CD4-positive, alpha-beta T cell (primary cell): ENCODE data around the gene SYNJ2BP. TPM values are rescaled to one million over a fixed set of nuclear protein-coding genes. Genes with fewer than 3 reads are reported as not detected.
"Not testable (repeated sequence)": the region's sequence is repeated elsewhere in the genome, so short reads cannot be mapped to it uniquely, and the experiment has no call there.

Source experiments
- ATAC-seq: fragments of 200-7000 bp; cut with Tn5 transposase; one replicate; pipeline ENCODE4 v1.10.0; 2022; ENCODE audit warnings: mild to moderate bottlenecking; ENCODE audit not compliant: poor library complexity
- CTCF ChIA-PET: fragments of 350-600 bp; sonication (Branson Sonifier 250); formaldehyde crosslinking; loops from one replicate; lab custom pipeline; 2021; ENCODE audit warnings: antibody characterized with exemption, inconsistent platforms; lab: Charles Lee
- POLR2A ChIA-PET: fragments of 350-600 bp; sonication (Branson Sonifier 250); formaldehyde crosslinking; loops from one replicate; lab custom pipeline; 2021; ENCODE audit warnings: antibody characterized with exemption, inconsistent platforms; lab: Charles Lee
- DNase-seq, 14 experiments: peaks; one replicate each; pipeline ENCODE4 v3.0.0-alpha.2; 2013 to 2020; ENCODE audit warnings: mixed read lengths in 2 of 14
- H3K27ac ChIP-seq, 2 donors: one replicate each; pipeline versions ENCODE4 v1.5.1 to v1.7.0; 2013; ENCODE audit warnings: low read length in 2 of 2, low read depth in 1 of 2, mild to moderate bottlenecking in 1 of 2
- H3K27me3 ChIP-seq, 2 experiments: 1 replicate in 1 of 2; 2 replicates in 1 of 2; pipeline versions ENCODE4 v1.6.1 to v1.7.0; 2013; ENCODE audit warnings: low read length in 2 of 2, control low read depth in 1 of 2, mild to moderate bottlenecking in 1 of 2, moderate library complexity in 1 of 2; ENCODE audit not compliant: insufficient read depth in 2 of 2, control insufficient read depth in 1 of 2
- H3K36me3 ChIP-seq: one replicate; pipeline ENCODE4 v1.6.1; 2013; ENCODE audit warnings: low read length, control low read depth; ENCODE audit not compliant: insufficient read depth
- H3K4me1 ChIP-seq: one replicate; pipeline ENCODE4 v1.6.1; 2013; ENCODE audit warnings: low read length, control low read depth; ENCODE audit not compliant: insufficient read depth
- H3K4me3 ChIP-seq: one replicate; pipeline ENCODE4 v1.5.1; 2013; ENCODE audit warnings: mild to moderate bottlenecking, low read length, moderate library complexity
- H3K9me3 ChIP-seq, 2 experiments: 1 replicate in 1 of 2; 2 replicates in 1 of 2; pipeline versions ENCODE4 v1.6.1 to v1.7.0; 2013; ENCODE audit warnings: low read length in 2 of 2, mild to moderate bottlenecking in 2 of 2, control low read depth in 1 of 2, moderate library complexity in 1 of 2; ENCODE audit not compliant: control insufficient read depth in 1 of 2, insufficient read depth in 1 of 2
- H3K27ac Mint-ChIP-seq: one replicate; pipeline ENCODE4 v1.8.0; 2020; ENCODE audit warnings: mixed read lengths
- H3K27me3 Mint-ChIP-seq: one replicate; pipeline ENCODE4 v1.8.0; 2021; ENCODE audit warnings: mixed read lengths
- H3K36me3 Mint-ChIP-seq: one replicate; pipeline ENCODE4 v1.8.0; 2021; ENCODE audit warnings: low read depth, mixed read lengths
- H3K4me1 Mint-ChIP-seq: one replicate; pipeline ENCODE4 v1.8.0; 2021; ENCODE audit warnings: low read depth, mixed read lengths
- H3K4me3 Mint-ChIP-seq: one replicate; pipeline ENCODE4 v1.8.0; 2020; ENCODE audit warnings: mild to moderate bottlenecking, mixed read lengths
- H3K9me3 Mint-ChIP-seq: one replicate; pipeline ENCODE4 v1.8.0; 2020; ENCODE audit warnings: mixed read lengths
- CTCF ChIP-seq: fragments of 200-600 bp; IDR thresholded peaks from one replicate; pipeline ENCODE4 v1.8.0; 2022; ENCODE audit warnings: antibody characterized with exemption, mild to moderate bottlenecking
- intact Hi-C, 2 experiments: fragments of 100-400 bp; cut with DNase I in 1 of 2; cut with micrococcal nuclease in 1 of 2; formaldehyde crosslinking; loops; one replicate each; pipeline versions ENCODE4 v1.15.1 to v1.9.0; 2023 to 2025; cut with DNase I, micrococcal nuclease
- total RNA-seq, 174 experiments: library from RNA in 2 of 174; stranded (reverse) in 2 of 174; gene quantifications; one replicate each; pipeline ENCODE4 v1.2.3 and lab custom pipeline; 2021 to 2026

Gene SYNJ2BP
- total RNA-seq, 2 experiments from 2014 or later: 8.8 to 8.9 TPM

DNA sequence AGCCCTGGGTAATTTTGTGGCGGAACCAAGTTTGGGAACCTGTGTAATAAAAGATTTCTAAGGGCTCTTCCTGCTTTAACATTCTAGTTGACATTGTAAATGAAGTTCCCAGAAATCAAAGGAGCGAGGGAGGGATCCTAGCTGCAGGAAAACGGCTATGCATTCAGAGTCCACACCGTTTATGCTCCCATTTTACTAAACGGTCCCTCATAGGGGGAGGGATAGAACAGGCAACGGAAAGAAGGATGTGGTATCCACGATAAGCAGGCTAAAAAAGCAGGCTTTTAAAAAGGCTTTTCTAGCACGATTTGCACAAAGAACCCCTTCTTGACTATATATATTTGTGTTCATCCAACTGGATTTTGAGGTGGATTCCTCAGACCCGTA is 559 bp downstream of the SYNJ2BP start:
- Mint-ChIP-seq H3K27me3 (peaks cover 10% of the 10 kb centered on the region), H3K4me3 (peak overlapping the region; percentile 90), H3K4me1 (peaks cover 47% of the 10 kb centered on the region), H3K36me3 (peaks cover 46% of the 10 kb centered on the region), H3K27ac (peak overlapping the region; percentile 84), H3K9me3 (no peaks in the 10 kb centered on the region)
- intact Hi-C loops: no loop called here
- Histone ChIP-seq H3K4me3 (peak overlapping the region; percentile 79), H3K36me3 (peaks cover 11% of the 10 kb centered on the region), H3K9me3 (no peaks in the 10 kb centered on the region), H3K27ac (peak overlapping the region; percentile 43 to 75), H3K4me1 (peaks cover 9% of the 10 kb centered on the region), H3K27me3 (no peaks in the 10 kb centered on the region)
- POLR2A ChIA-PET: interaction anchor here (0.9 kb wide), 1 partner anchor 57 kb away, joined by 4 read pairs; the partner anchor contains the start of gene COX16
- ATAC-seq (peak; percentile 17), DNase-seq (no peak)
- TF ChIP-seq CTCF: no peak
- CTCF ChIA-PET: no interaction called here

DNA sequence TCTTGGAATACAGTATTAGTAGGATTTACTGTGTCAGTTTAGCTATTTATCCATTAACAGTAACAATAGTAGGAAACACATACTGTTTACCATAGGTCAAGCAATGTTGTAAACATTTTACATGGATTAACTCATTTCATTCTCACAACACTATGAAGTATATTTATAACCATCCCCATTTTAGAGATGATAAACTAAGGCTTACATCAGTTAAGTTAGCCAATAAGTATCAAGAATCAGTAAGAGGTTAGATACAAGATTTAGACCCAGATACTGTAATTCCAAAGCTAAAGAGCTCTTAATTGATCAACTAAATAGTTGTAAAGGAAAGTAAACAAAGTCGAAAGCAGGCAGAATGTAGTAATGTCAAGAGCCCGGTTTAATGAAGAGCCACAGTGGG is 1.1 kb downstream of the SYNJ2BP start:
- Mint-ChIP-seq H3K4me3 (peak overlapping the region; percentile 92), H3K27me3 (peaks cover 5% of the 10 kb centered on the region), H3K4me1 (peaks cover 50% of the 10 kb centered on the region), H3K27ac (peak overlapping the region; percentile 84), H3K36me3 (peaks cover 52% of the 10 kb centered on the region), H3K9me3 (no peaks in the 10 kb centered on the region)
- CTCF ChIA-PET: no interaction called here
- TF ChIP-seq CTCF: no peak
- no peaks in the 10 kb centered on the region for H3K9me3 ChIP-seq
- intact Hi-C loops: loop anchor here in 1 of 2 experiments (2.0 kb wide), 1 partner anchor 55 kb away; no protein-coding TSS in a partner anchor
- no peak for ATAC-seq
- peak overlapping the region; percentile 79 for H3K4me3 ChIP-seq
- POLR2A ChIA-PET: no interaction called here
- H3K27me3 ChIP-seq: no peaks in the 10 kb centered on the region
- no peak for DNase-seq
- no peak overlapping the region for H3K27ac ChIP-seq
- peaks cover 9% of the 10 kb centered on the region for H3K4me1 ChIP-seq
- peaks cover 13% of the 10 kb centered on the region for H3K36me3 ChIP-seq

GRCh38 chr14:70407621-70408020 is 9.3 kb downstream of the SYNJ2BP start:
- ATAC-seq: no peak
- Mint-ChIP-seq H3K4me3 (no peak overlapping the region), H3K27ac (no peak overlapping the region), H3K27me3 (no peaks in the 10 kb centered on the region), H3K36me3 (peaks cover 73% of the 10 kb centered on the region), H3K4me1 (peaks cover 56% of the 10 kb centered on the region), H3K9me3 (no peaks in the 10 kb centered on the region)
- POLR2A ChIA-PET: no interaction called here
- no peaks in the 10 kb centered on the region for H3K27me3 ChIP-seq
- CTCF ChIA-PET: no interaction called here
- no peak overlapping the region for H3K4me3 ChIP-seq
- no peak for TF ChIP-seq CTCF
- no peaks in the 10 kb centered on the region for H3K9me3 ChIP-seq
- no peak overlapping the region for H3K27ac ChIP-seq
- peaks cover 26% of the 10 kb centered on the region for H3K36me3 ChIP-seq
- intact Hi-C loops: no loop called here
- no peak for DNase-seq
- no peaks in the 10 kb centered on the region for H3K4me1 ChIP-seq

DNA sequence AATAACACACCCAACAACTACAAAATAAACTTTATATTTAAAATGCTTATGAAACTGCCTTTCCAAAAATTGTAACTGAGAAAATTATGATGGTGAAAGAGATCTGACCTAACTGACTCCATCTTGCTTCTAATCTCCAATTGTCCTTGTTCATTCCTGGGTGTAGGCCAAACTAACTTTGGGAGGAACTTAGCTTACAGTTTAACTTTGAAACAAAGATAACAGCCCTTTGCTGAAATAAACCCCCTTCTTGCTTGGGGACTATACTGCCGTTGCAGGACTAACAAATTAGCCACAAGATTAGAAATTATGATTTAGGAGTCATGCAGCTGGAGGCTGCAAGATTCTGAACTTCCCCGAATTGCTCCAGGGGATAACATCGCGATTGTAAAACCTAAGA is 10.7 kb downstream of the SYNJ2BP start:
- DNase-seq, intact Hi-C loops, H3K4me1 ChIP-seq, H3K4me3 ChIP-seq, H3K27ac Mint-ChIP-seq, H3K27me3 Mint-ChIP-seq, CTCF ChIA-PET, H3K9me3 ChIP-seq, H3K4me3 Mint-ChIP-seq, H3K27me3 ChIP-seq, H3K27ac ChIP-seq, ATAC-seq, POLR2A ChIA-PET, H3K9me3 Mint-ChIP-seq: not testable (repeated sequence)
- Mint-ChIP-seq H3K4me1 (peaks cover 54% of the 10 kb centered on the region), H3K36me3 (peaks cover 71% of the 10 kb centered on the region)
- peaks cover 18% of the 10 kb centered on the region for H3K36me3 ChIP-seq

DNA sequence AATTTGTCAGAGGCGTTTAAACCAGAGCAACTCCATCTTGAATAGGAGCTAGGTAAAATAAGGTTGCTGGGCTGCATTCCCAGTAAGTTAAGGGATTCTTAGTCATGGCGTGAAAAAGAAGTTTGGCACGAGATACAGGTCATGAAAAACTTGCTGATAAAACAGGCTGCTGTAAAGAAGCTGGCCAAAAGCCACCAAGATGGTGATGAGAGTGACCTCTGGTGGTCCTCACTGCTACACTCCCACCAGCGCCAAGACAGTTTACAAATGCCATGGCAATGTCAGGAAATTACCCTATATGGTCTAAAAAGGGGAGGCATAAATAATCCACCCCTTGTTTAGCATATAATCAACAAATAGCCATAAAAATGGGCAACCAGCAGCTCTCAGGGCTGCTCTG is 13.6 kb downstream of the SYNJ2BP start:
- ATAC-seq, H3K4me3 Mint-ChIP-seq, DNase-seq, CTCF ChIA-PET, POLR2A ChIA-PET, H3K9me3 Mint-ChIP-seq, H3K27me3 Mint-ChIP-seq, H3K27ac ChIP-seq, H3K27me3 ChIP-seq, intact Hi-C loops, H3K4me1 ChIP-seq, H3K9me3 ChIP-seq, H3K27ac Mint-ChIP-seq, H3K4me3 ChIP-seq: not testable (repeated sequence)
- peaks cover 61% of the 10 kb centered on the region for H3K36me3 Mint-ChIP-seq
- peaks cover 19% of the 10 kb centered on the region for H3K36me3 ChIP-seq
- H3K4me1 Mint-ChIP-seq: peaks cover 46% of the 10 kb centered on the region
